Endodermal cell (in vitro differentiated cells): Measurements from ENCODE around the gene PPIL6. TPM values are rescaled to one million over a fixed set of nuclear protein-coding genes. Genes with fewer than 3 reads are reported as not detected.

Source experiments
- DNase-seq: peaks from one replicate; pipeline ENCODE4 v3.0.0-alpha.2; 2017
- H3K27ac ChIP-seq: 2 replicates; pipeline ENCODE4 v1.5.1; 2013; ENCODE audit warnings: mild to moderate bottlenecking, low read depth, low read length, moderate library complexity
- H3K27me3 ChIP-seq: 2 replicates; pipeline ENCODE4 v1.6.1; 2013; ENCODE audit warnings: mild to moderate bottlenecking, low read length, moderate library complexity; ENCODE audit not compliant: insufficient read depth, control insufficient read depth, poor library complexity, severe bottlenecking
- H3K36me3 ChIP-seq: 2 replicates; pipeline ENCODE4 v1.7.0; 2013; ENCODE audit warnings: mild to moderate bottlenecking, low read length, moderate library complexity; ENCODE audit not compliant: control insufficient read depth, insufficient read depth
- H3K4me1 ChIP-seq: one replicate; pipeline ENCODE4 v1.7.0; 2013; ENCODE audit warnings: low read length; ENCODE audit not compliant: control insufficient read depth, insufficient read depth
- H3K4me3 ChIP-seq: 2 replicates; pipeline ENCODE4 v1.5.1; 2013; ENCODE audit warnings: mild to moderate bottlenecking, low read length, moderate library complexity
- H3K9ac ChIP-seq: 2 replicates; pipeline ENCODE4 v1.6.1; 2013; ENCODE audit warnings: mild to moderate bottlenecking, low read length, moderate library complexity; ENCODE audit not compliant: poor library complexity, severe bottlenecking; ENCODE audit errors: extremely low read depth
- H3K9me3 ChIP-seq: 2 replicates; pipeline ENCODE4 v1.6.1; 2013; ENCODE audit warnings: mild to moderate bottlenecking, low read length, moderate library complexity; ENCODE audit not compliant: control insufficient read depth
- H3K27ac Mint-ChIP-seq: 2 replicates; pipeline ENCODE4 v1.8.0; 2020; ENCODE audit warnings: mixed read lengths
- H3K27me3 Mint-ChIP-seq: 2 replicates; pipeline ENCODE4 v1.8.0; 2021; ENCODE audit warnings: mild to moderate bottlenecking, mixed read lengths; ENCODE audit not compliant: insufficient read depth
- H3K36me3 Mint-ChIP-seq: 2 replicates; pipeline ENCODE4 v1.8.0; 2020; ENCODE audit warnings: low read depth, mixed read lengths
- H3K4me1 Mint-ChIP-seq: 2 replicates; pipeline ENCODE4 v1.8.0; 2020; ENCODE audit warnings: mixed read lengths
- H3K4me3 Mint-ChIP-seq: 2 replicates; pipeline ENCODE4 v1.8.0; 2020; ENCODE audit warnings: mild to moderate bottlenecking, moderate library complexity, mixed read lengths
- H3K9me3 Mint-ChIP-seq: 2 replicates; pipeline ENCODE4 v1.8.0; 2020; ENCODE audit warnings: mild to moderate bottlenecking, mixed read lengths
- WGBS, 2 experiments: methylation state at CpG; one replicate each; pipeline versions ENCODE4 v1.1.5 to v1.1.7; 2013; ENCODE audit warnings: missing lambda C conversion rate in 2 of 2, mixed read lengths in 1 of 2; ENCODE audit not compliant: insufficient coverage in 1 of 2, insufficient read length in 1 of 2; 5-methylcytosine and 5-hydroxymethylcytosine counted together
- long read RNA-seq, 4 experiments: library from polyadenylated mRNA in 2 of 4; library from RNA in 1 of 4; library from capped mRNA in 1 of 4; stranded (forward) in 3 of 4; unstranded in 1 of 4; transcript quantifications; one replicate each; pipeline ENCODE4 v2.0.0, GENCODE V29; 2020 to 2021; ENCODE audit warnings: inconsistent platforms in 1 of 4
- polyA plus RNA-seq, 2 experiments: library from polyadenylated mRNA; stranded (reverse); fragments of 50-300 nt; gene quantifications; one replicate each; pipeline ENCODE4 v1.2.3, GENCODE V29; 2013
- total RNA-seq, 2 donors: library from RNA; stranded (reverse); fragmentation: NEBNext Ultra II Directional in 1 of 2; extraction: Animal tissue kit (Norgen Biotek cat#: 25700) in 1 of 2; gene quantifications; 2 replicates in 1 of 2; 3 replicates in 1 of 2; pipeline ENCODE4 v1.2.1, GENCODE V29; 2021
- TF ChIP-seq, protein P1 (sequence below): fragments of 200-600 bp; sonication (generic); conservative IDR thresholded peaks from 2 replicates; pipeline ENCODE4 v1.5.0; 2021; ENCODE audit warnings: antibody characterized with exemption, mild to moderate bottlenecking

Gene PPIL6
- 1 to 10 TPM; 2.2 to 2.9 TPM for total RNA-seq
- 3.6 TPM for polyA plus RNA-seq (2013, experiment 1 of 2)
- polyA plus RNA-seq (2013, experiment 2 of 2), result 5.3 TPM
- long read RNA-seq, experiment 1, partial matches to known transcripts, result 0 of 3 reads
- long read RNA-seq, experiment 1, other reads (novel, unspliced or antisense), result 3 of 3 reads
- long read RNA-seq, experiment 2, full-length matches to known transcripts, result 6 of 17 reads
- long read RNA-seq, experiment 2, partial matches to known transcripts, result 1 of 17 reads
- long read RNA-seq, experiment 2, other reads (novel, unspliced or antisense), result 10 of 17 reads
- long read RNA-seq, experiment 3, partial matches to known transcripts, result 0 of 5 reads
- long read RNA-seq, experiment 3, other reads (novel, unspliced or antisense), result 5 of 5 reads
- long read RNA-seq, experiment 4, full-length matches to known transcripts, result 1 of 3 reads
- long read RNA-seq, experiment 4, partial matches to known transcripts, result 1 of 3 reads
- long read RNA-seq, experiment 4, other reads (novel, unspliced or antisense), result 1 of 3 reads

GRCh38 chr6:109440331-109441068 is at the start of gene PPIL6, which contains the start of gene SMPD2:
Gene PPIL6, minus strand, starts transcription at chr6:109440628. Its CDS starts 38 bp downstream, at chr6:109440590.
Gene SMPD2, plus strand, starts transcription at chr6:109440724. Its CDS starts 398 bp downstream, at chr6:109441122.
- no peaks in the 10 kb centered on the region for H3K9me3 Mint-ChIP-seq
- Histone ChIP-seq H3K9me3 (no peaks in the 10 kb centered on the region), H3K36me3 (peaks cover 29% of the 10 kb centered on the region), H3K27ac (peak within 1 kb of the TSS; percentile 80), H3K4me3 (peak within 1 kb of the TSS; percentile 90), H3K4me1 (peaks cover 8% of the 10 kb centered on the region), H3K9ac (peak within 1 kb of the TSS; percentile 91), H3K27me3 (no peaks in the 10 kb centered on the region)
- H3K4me1 Mint-ChIP-seq, result peaks cover 4% of the 10 kb centered on the region
- H3K27ac Mint-ChIP-seq, result peak within 1 kb of the TSS; percentile 95
- H3K36me3 Mint-ChIP-seq, result peaks cover 12% of the 10 kb centered on the region
- DNase-seq, result peak; percentile 97
- 0% methylated on average over 14 to 102 of the region's 102 CpGs for WGBS, 2 experiments
- H3K4me3 Mint-ChIP-seq, result peak within 1 kb of the TSS; percentile 90
- TF ChIP-seq, protein P1, sequence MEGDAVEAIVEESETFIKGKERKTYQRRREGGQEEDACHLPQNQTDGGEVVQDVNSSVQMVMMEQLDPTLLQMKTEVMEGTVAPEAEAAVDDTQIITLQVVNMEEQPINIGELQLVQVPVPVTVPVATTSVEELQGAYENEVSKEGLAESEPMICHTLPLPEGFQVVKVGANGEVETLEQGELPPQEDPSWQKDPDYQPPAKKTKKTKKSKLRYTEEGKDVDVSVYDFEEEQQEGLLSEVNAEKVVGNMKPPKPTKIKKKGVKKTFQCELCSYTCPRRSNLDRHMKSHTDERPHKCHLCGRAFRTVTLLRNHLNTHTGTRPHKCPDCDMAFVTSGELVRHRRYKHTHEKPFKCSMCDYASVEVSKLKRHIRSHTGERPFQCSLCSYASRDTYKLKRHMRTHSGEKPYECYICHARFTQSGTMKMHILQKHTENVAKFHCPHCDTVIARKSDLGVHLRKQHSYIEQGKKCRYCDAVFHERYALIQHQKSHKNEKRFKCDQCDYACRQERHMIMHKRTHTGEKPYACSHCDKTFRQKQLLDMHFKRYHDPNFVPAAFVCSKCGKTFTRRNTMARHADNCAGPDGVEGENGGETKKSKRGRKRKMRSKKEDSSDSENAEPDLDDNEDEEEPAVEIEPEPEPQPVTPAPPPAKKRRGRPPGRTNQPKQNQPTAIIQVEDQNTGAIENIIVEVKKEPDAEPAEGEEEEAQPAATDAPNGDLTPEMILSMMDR, result no peak
- H3K27me3 Mint-ChIP-seq, result peaks cover 7% of the 10 kb centered on the region

GRCh38 chr6:109488001-109488400 is 47.6 kb upstream of the PPIL6 start:
- TF ChIP-seq, protein P1, result no peak
- Histone ChIP-seq H3K36me3 (no peaks in the 10 kb centered on the region), H3K9ac (no peak overlapping the region), H3K27me3 (peaks cover 17% of the 10 kb centered on the region), H3K4me3 (no peak overlapping the region), H3K9me3 (no peaks in the 10 kb centered on the region), H3K27ac (no peak overlapping the region), H3K4me1 (no peaks in the 10 kb centered on the region)
- no peak overlapping the region for H3K27ac Mint-ChIP-seq
- no peaks in the 10 kb centered on the region for H3K9me3 Mint-ChIP-seq
- no peak for DNase-seq
- no peaks in the 10 kb centered on the region for H3K36me3 Mint-ChIP-seq
- peaks cover 12% of the 10 kb centered on the region for H3K4me1 Mint-ChIP-seq
- H3K4me3 Mint-ChIP-seq, result no peak overlapping the region
- peaks cover 14% of the 10 kb centered on the region for H3K27me3 Mint-ChIP-seq

DNA sequence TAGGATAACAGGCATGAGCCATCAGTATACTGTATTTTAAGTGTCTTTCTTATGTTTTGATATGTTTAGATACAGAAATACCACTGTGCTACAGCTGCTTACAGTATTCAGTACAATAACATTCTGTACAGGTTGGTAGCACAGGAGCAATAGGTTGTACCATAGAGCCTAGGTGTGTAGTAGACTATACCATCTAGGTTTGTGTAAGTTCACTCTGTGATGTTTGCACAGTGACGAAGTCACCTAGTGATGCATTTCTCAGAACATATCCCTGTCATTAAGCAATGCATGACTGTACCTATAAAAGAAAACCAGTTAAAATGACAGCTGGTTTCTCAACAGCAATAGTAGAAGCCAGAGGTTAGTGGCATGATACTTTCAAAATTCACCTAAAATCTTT is 45.6 kb upstream of the PPIL6 start:
- no peaks in the 10 kb centered on the region for H3K9me3 ChIP-seq
- H3K4me1 Mint-ChIP-seq, result peaks cover 6% of the 10 kb centered on the region
- H3K27me3 Mint-ChIP-seq, result peaks cover 14% of the 10 kb centered on the region
- H3K27ac ChIP-seq, result no peak overlapping the region
- peaks cover 7% of the 10 kb centered on the region for H3K36me3 ChIP-seq
- H3K36me3 Mint-ChIP-seq, result peaks cover 9% of the 10 kb centered on the region
- 94 to 100% methylated on average over 1 of the region's 1 CpG for WGBS, 2 experiments
- H3K4me3 Mint-ChIP-seq, result no peak overlapping the region
- no peak overlapping the region for H3K4me3 ChIP-seq
- H3K4me1 ChIP-seq, result no peaks in the 10 kb centered on the region
- no peak overlapping the region for H3K27ac Mint-ChIP-seq
- H3K27me3 ChIP-seq, result peaks cover 17% of the 10 kb centered on the region
- no peaks in the 10 kb centered on the region for H3K9me3 Mint-ChIP-seq
- TF ChIP-seq, protein P1, result no peak
- H3K9ac ChIP-seq, result no peak overlapping the region
- DNase-seq, result no peak
